WTC11 (cell line): ENCODE results near the gene PLPP1. TPM values are rescaled to one million over a fixed set of nuclear protein-coding genes. Genes with fewer than 3 reads are reported as not detected.

Experiments
- ATAC-seq: fragments of 200-7000 bp; cut with Tn5 transposase; 2 replicates; pipeline ENCODE4 v1.10.0; 2021; ENCODE audit warnings: mild to moderate bottlenecking, moderate library complexity
- CTCF ChIA-PET: fragments of 300-600 bp; sonication (Branson Sonifier 250); formaldehyde crosslinking; loops from one replicate; lab custom pipeline; 2021; ENCODE audit warnings: antibody characterized with exemption; lab: Charles Lee
- POLR2A ChIA-PET: fragments of 350-600 bp; sonication (Branson Sonifier 250); formaldehyde crosslinking; loops from one replicate; lab custom pipeline; 2021; ENCODE audit warnings: antibody characterized with exemption; lab: Charles Lee
- DNase-seq: peaks from one replicate; pipeline ENCODE4 v3.0.0; 2021; ENCODE audit warnings: low spot score
- H3K27ac Mint-ChIP-seq: 2 replicates; pipeline ENCODE4 v1.8.0; 2021; ENCODE audit warnings: mixed read lengths
- H3K27me3 Mint-ChIP-seq: 2 replicates; pipeline ENCODE4 v1.8.0; 2021; ENCODE audit warnings: low read depth, mild to moderate bottlenecking, moderate library complexity, mixed read lengths
- H3K36me3 Mint-ChIP-seq: 2 replicates; pipeline ENCODE4 v1.8.0; 2021; ENCODE audit warnings: mixed read lengths
- H3K4me1 Mint-ChIP-seq: 2 replicates; pipeline ENCODE4 v1.8.0; 2022; ENCODE audit warnings: mixed read lengths
- H3K4me3 Mint-ChIP-seq: 2 replicates; pipeline ENCODE4 v1.8.0; 2021; ENCODE audit warnings: mild to moderate bottlenecking, moderate library complexity, mixed read lengths
- H3K9me3 Mint-ChIP-seq: 2 replicates; pipeline ENCODE4 v1.8.0; 2021; ENCODE audit warnings: mixed read lengths
- ATF1 ChIP-seq: sonication (generic); formaldehyde crosslinking; IDR thresholded peaks from 2 replicates; pipeline ENCODE4 v1.8.1; 2023; ENCODE audit warnings: mild to moderate bottlenecking, moderate library complexity, missing genetic modification reagents
- EMX1 ChIP-seq: fragments of 250-450 bp; sonication (Bioruptor Pico); IDR thresholded peaks from 2 replicates; pipeline ENCODE4 v1.8.0; 2021; ENCODE audit warnings: mild to moderate bottlenecking
- ETV6 ChIP-seq: sonication (generic); formaldehyde crosslinking; IDR thresholded peaks from 2 replicates; pipeline ENCODE4 v1.8.1; 2022; ENCODE audit warnings: mild to moderate bottlenecking, missing genetic modification reagents
- FOXK1 ChIP-seq: sonication (generic); formaldehyde crosslinking; IDR thresholded peaks from 2 replicates; pipeline ENCODE4 v1.8.0; 2022; ENCODE audit warnings: mild to moderate bottlenecking, moderate library complexity, missing genetic modification reagents
- GABPB1 ChIP-seq: sonication (generic); formaldehyde crosslinking; IDR thresholded peaks from 2 replicates; pipeline ENCODE4 v1.8.1; 2023; ENCODE audit warnings: mild to moderate bottlenecking, missing genetic modification reagents
- OVOL2 ChIP-seq: fragments of 250-450 bp; sonication (Bioruptor Pico); IDR thresholded peaks from 2 replicates; pipeline ENCODE4 v1.9.0; 2021; ENCODE audit warnings: mild to moderate bottlenecking, borderline replicate concordance
- PRRX2 ChIP-seq: fragments of 250-450 bp; sonication (Bioruptor Pico); IDR thresholded peaks from 2 replicates; pipeline ENCODE4 v1.8.0; 2021; ENCODE audit warnings: mild to moderate bottlenecking
- RELA ChIP-seq: sonication (generic); formaldehyde crosslinking; IDR thresholded peaks from 2 replicates; pipeline ENCODE4 v1.8.1; 2022; ENCODE audit warnings: missing genetic modification reagents, mild to moderate bottlenecking, borderline replicate concordance
- RORB ChIP-seq: fragments of 250-450 bp; sonication (Bioruptor Pico); IDR thresholded peaks from 2 replicates; pipeline ENCODE4 v1.9.0; 2021; ENCODE audit warnings: mild to moderate bottlenecking
- SMAD4 ChIP-seq: sonication (generic); formaldehyde crosslinking; IDR thresholded peaks from 2 replicates; pipeline ENCODE4 v1.8.0; 2022; ENCODE audit warnings: mild to moderate bottlenecking, missing genetic modification reagents
- SOX15 ChIP-seq: fragments of 250-450 bp; sonication (Bioruptor Pico); IDR thresholded peaks from 2 replicates; pipeline ENCODE4 v1.9.0; 2021; ENCODE audit warnings: mild to moderate bottlenecking
- TEAD4 ChIP-seq: sonication (generic); formaldehyde crosslinking; IDR thresholded peaks from 2 replicates; pipeline ENCODE4 v1.8.0; 2022; ENCODE audit warnings: mild to moderate bottlenecking, missing genetic modification reagents
- ZNF232 ChIP-seq: sonication (generic); formaldehyde crosslinking; IDR thresholded peaks from 2 replicates; pipeline ENCODE4 v1.8.0; 2022; ENCODE audit warnings: mild to moderate bottlenecking, missing genetic modification reagents
- total RNA-seq: library from RNA; stranded (reverse); gene quantifications from 3 replicates; pipeline ENCODE4 v1.2.3, GENCODE V29; 2021
- TF ChIP-seq, protein P1 (sequence below): sonication (generic); formaldehyde crosslinking; IDR thresholded peaks from 2 replicates; pipeline ENCODE4 v1.8.0; 2023; ENCODE audit warnings: mild to moderate bottlenecking, missing genetic modification reagents
- TF ChIP-seq, protein P2 (sequence below): sonication (generic); formaldehyde crosslinking; IDR thresholded peaks from 2 replicates; pipeline ENCODE4 v1.8.0; 2022; ENCODE audit warnings: mild to moderate bottlenecking, missing genetic modification reagents
- TF ChIP-seq, protein P3 (sequence below): sonication (generic); formaldehyde crosslinking; IDR thresholded peaks from 2 replicates; pipeline ENCODE4 v1.8.1; 2022; ENCODE audit warnings: low read depth, missing genetic modification reagents, borderline replicate concordance
- TF ChIP-seq, protein P4 (sequence below): sonication (generic); formaldehyde crosslinking; IDR thresholded peaks from 2 replicates; pipeline ENCODE4 v1.8.1; 2023; ENCODE audit warnings: mild to moderate bottlenecking, missing genetic modification reagents, borderline replicate concordance
- TF ChIP-seq, protein P5 (sequence below): sonication (generic); formaldehyde crosslinking; IDR thresholded peaks from 2 replicates; pipeline ENCODE4 v1.8.0; 2022; ENCODE audit warnings: missing genetic modification reagents
- TF ChIP-seq, protein P6 (sequence below): sonication (generic); formaldehyde crosslinking; IDR thresholded peaks from 2 replicates; pipeline ENCODE4 v1.8.1; 2023; ENCODE audit warnings: mild to moderate bottlenecking, missing genetic modification reagents
- TF ChIP-seq, protein P7 (sequence below): fragments of 200-600 bp; IDR thresholded peaks from 2 replicates; pipeline ENCODE4 v1.8.0; 2022; ENCODE audit warnings: antibody characterized with exemption

Gene PLPP1
- total RNA-seq, 1 experiment from 2014 or later = 43.2 TPM

DNA sequence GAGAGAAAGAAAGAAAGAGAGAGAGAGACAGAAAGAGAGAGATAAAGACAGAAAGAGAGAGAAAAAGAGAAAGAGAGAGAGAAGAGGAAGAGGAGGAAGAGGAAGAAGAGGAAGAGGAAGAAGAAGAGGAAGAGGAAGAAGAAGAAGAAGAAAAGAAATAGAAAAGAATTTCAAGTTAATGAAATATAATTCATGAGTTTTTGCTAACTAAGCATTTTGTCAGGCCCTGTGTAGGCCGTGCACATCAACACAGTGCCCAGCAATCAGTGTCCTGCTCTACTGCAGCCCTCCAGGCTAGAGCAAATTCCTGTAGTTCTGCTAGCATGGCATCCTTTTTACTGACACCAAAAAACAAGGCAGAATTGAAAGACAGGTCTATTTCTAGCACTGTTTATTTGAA is 62.1 kb downstream of the PLPP1 start:
- CTCF ChIA-PET = no interaction called here
- 0 out of 2 replicates have a peak, but pooled peaks have one; percentile 35 for ATAC-seq
- Mint-ChIP-seq H3K27ac (peak overlapping the region; percentile 80), H3K27me3 (no peaks in the 10 kb centered on the region), H3K36me3 (peaks cover 4% of the 10 kb centered on the region; the same call in 1 of the 2 replicates), H3K4me1 (peaks cover 30% of the 10 kb centered on the region), H3K9me3 (no peaks in the 10 kb centered on the region), H3K4me3 (no peak overlapping the region)
- POLR2A ChIA-PET = no interaction called here
- no peak for DNase-seq
- TF ChIP-seq, protein P1, sequence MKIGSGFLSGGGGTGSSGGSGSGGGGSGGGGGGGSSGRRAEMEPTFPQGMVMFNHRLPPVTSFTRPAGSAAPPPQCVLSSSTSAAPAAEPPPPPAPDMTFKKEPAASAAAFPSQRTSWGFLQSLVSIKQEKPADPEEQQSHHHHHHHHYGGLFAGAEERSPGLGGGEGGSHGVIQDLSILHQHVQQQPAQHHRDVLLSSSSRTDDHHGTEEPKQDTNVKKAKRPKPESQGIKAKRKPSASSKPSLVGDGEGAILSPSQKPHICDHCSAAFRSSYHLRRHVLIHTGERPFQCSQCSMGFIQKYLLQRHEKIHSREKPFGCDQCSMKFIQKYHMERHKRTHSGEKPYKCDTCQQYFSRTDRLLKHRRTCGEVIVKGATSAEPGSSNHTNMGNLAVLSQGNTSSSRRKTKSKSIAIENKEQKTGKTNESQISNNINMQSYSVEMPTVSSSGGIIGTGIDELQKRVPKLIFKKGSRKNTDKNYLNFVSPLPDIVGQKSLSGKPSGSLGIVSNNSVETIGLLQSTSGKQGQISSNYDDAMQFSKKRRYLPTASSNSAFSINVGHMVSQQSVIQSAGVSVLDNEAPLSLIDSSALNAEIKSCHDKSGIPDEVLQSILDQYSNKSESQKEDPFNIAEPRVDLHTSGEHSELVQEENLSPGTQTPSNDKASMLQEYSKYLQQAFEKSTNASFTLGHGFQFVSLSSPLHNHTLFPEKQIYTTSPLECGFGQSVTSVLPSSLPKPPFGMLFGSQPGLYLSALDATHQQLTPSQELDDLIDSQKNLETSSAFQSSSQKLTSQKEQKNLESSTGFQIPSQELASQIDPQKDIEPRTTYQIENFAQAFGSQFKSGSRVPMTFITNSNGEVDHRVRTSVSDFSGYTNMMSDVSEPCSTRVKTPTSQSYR = no peak

DNA sequence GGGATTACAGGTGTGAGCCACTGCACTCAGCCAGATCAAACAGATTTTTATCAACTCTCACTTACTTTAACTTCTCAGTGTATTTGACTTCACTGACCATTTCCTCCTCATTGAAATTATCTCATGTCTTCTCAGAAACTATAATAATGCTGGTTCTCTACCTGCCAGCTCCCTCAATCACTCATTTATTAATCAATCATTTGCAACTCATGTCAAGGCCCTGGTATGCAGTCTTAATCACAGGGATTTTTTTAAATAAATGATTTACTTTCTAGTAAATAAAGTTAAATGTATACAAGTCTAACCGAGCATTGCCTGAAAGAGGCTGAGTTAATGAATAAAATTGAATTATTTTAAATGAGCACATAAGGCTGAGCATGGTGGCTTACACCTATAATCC is 63.3 kb downstream of the PLPP1 start:
- DNase-seq (no peak), ATAC-seq (no peak)
- Mint-ChIP-seq H3K4me3 (no peak overlapping the region), H3K27ac (peak overlapping the region; percentile 86; the same call in 1 of the 2 replicates), H3K27me3 (no peaks in the 10 kb centered on the region), H3K9me3 (no peaks in the 10 kb centered on the region), H3K36me3 (peaks cover 7% of the 10 kb centered on the region), H3K4me1 (peaks cover 26% of the 10 kb centered on the region)
- TF ChIP-seq RORB (CRISPR knock-in tag) = no peak
- no peak for TF ChIP-seq FOXK1
- TF ChIP-seq OVOL2 (CRISPR knock-in tag) = no peak
- TF ChIP-seq, protein P2, sequence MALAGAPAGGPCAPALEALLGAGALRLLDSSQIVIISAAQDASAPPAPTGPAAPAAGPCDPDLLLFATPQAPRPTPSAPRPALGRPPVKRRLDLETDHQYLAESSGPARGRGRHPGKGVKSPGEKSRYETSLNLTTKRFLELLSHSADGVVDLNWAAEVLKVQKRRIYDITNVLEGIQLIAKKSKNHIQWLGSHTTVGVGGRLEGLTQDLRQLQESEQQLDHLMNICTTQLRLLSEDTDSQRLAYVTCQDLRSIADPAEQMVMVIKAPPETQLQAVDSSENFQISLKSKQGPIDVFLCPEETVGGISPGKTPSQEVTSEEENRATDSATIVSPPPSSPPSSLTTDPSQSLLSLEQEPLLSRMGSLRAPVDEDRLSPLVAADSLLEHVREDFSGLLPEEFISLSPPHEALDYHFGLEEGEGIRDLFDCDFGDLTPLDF (CRISPR knock-in tag) = no peak
- TF ChIP-seq, protein P3, sequence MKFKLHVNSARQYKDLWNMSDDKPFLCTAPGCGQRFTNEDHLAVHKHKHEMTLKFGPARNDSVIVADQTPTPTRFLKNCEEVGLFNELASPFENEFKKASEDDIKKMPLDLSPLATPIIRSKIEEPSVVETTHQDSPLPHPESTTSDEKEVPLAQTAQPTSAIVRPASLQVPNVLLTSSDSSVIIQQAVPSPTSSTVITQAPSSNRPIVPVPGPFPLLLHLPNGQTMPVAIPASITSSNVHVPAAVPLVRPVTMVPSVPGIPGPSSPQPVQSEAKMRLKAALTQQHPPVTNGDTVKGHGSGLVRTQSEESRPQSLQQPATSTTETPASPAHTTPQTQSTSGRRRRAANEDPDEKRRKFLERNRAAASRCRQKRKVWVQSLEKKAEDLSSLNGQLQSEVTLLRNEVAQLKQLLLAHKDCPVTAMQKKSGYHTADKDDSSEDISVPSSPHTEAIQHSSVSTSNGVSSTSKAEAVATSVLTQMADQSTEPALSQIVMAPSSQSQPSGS (CRISPR knock-in tag) = no peak
- no peak for TF ChIP-seq RELA (CRISPR knock-in tag)
- TF ChIP-seq, protein P4, sequence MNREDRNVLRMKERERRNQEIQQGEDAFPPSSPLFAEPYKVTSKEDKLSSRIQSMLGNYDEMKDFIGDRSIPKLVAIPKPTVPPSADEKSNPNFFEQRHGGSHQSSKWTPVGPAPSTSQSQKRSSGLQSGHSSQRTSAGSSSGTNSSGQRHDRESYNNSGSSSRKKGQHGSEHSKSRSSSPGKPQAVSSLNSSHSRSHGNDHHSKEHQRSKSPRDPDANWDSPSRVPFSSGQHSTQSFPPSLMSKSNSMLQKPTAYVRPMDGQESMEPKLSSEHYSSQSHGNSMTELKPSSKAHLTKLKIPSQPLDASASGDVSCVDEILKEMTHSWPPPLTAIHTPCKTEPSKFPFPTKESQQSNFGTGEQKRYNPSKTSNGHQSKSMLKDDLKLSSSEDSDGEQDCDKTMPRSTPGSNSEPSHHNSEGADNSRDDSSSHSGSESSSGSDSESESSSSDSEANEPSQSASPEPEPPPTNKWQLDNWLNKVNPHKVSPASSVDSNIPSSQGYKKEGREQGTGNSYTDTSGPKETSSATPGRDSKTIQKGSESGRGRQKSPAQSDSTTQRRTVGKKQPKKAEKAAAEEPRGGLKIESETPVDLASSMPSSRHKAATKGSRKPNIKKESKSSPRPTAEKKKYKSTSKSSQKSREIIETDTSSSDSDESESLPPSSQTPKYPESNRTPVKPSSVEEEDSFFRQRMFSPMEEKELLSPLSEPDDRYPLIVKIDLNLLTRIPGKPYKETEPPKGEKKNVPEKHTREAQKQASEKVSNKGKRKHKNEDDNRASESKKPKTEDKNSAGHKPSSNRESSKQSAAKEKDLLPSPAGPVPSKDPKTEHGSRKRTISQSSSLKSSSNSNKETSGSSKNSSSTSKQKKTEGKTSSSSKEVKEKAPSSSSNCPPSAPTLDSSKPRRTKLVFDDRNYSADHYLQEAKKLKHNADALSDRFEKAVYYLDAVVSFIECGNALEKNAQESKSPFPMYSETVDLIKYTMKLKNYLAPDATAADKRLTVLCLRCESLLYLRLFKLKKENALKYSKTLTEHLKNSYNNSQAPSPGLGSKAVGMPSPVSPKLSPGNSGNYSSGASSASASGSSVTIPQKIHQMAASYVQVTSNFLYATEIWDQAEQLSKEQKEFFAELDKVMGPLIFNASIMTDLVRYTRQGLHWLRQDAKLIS (CRISPR knock-in tag) = no peak
- TF ChIP-seq EMX1 (CRISPR knock-in tag) = no peak
- TF ChIP-seq, protein P5, sequence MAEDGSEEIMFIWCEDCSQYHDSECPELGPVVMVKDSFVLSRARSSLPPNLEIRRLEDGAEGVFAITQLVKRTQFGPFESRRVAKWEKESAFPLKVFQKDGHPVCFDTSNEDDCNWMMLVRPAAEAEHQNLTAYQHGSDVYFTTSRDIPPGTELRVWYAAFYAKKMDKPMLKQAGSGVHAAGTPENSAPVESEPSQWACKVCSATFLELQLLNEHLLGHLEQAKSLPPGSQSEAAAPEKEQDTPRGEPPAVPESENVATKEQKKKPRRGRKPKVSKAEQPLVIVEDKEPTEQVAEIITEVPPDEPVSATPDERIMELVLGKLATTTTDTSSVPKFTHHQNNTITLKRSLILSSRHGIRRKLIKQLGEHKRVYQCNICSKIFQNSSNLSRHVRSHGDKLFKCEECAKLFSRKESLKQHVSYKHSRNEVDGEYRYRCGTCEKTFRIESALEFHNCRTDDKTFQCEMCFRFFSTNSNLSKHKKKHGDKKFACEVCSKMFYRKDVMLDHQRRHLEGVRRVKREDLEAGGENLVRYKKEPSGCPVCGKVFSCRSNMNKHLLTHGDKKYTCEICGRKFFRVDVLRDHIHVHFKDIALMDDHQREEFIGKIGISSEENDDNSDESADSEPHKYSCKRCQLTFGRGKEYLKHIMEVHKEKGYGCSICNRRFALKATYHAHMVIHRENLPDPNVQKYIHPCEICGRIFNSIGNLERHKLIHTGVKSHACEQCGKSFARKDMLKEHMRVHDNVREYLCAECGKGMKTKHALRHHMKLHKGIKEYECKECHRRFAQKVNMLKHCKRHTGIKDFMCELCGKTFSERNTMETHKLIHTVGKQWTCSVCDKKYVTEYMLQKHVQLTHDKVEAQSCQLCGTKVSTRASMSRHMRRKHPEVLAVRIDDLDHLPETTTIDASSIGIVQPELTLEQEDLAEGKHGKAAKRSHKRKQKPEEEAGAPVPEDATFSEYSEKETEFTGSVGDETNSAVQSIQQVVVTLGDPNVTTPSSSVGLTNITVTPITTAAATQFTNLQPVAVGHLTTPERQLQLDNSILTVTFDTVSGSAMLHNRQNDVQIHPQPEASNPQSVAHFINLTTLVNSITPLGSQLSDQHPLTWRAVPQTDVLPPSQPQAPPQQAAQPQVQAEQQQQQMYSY (CRISPR knock-in tag) = no peak
- TF ChIP-seq, protein P6, sequence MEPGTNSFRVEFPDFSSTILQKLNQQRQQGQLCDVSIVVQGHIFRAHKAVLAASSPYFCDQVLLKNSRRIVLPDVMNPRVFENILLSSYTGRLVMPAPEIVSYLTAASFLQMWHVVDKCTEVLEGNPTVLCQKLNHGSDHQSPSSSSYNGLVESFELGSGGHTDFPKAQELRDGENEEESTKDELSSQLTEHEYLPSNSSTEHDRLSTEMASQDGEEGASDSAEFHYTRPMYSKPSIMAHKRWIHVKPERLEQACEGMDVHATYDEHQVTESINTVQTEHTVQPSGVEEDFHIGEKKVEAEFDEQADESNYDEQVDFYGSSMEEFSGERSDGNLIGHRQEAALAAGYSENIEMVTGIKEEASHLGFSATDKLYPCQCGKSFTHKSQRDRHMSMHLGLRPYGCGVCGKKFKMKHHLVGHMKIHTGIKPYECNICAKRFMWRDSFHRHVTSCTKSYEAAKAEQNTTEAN (CRISPR knock-in tag) = no peak
- TF ChIP-seq SMAD4 (CRISPR knock-in tag) = no peak
- TF ChIP-seq, protein P7, sequence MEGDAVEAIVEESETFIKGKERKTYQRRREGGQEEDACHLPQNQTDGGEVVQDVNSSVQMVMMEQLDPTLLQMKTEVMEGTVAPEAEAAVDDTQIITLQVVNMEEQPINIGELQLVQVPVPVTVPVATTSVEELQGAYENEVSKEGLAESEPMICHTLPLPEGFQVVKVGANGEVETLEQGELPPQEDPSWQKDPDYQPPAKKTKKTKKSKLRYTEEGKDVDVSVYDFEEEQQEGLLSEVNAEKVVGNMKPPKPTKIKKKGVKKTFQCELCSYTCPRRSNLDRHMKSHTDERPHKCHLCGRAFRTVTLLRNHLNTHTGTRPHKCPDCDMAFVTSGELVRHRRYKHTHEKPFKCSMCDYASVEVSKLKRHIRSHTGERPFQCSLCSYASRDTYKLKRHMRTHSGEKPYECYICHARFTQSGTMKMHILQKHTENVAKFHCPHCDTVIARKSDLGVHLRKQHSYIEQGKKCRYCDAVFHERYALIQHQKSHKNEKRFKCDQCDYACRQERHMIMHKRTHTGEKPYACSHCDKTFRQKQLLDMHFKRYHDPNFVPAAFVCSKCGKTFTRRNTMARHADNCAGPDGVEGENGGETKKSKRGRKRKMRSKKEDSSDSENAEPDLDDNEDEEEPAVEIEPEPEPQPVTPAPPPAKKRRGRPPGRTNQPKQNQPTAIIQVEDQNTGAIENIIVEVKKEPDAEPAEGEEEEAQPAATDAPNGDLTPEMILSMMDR = no peak
- TF ChIP-seq PRRX2 (CRISPR knock-in tag) = no peak
- no peak for TF ChIP-seq GABPB1
- TF ChIP-seq ZNF232 = no peak
- no peak for TF ChIP-seq ETV6 (CRISPR knock-in tag)
- no peak for TF ChIP-seq SOX15 (CRISPR knock-in tag)
- TF ChIP-seq TEAD4 (CRISPR knock-in tag) = no peak
- TF ChIP-seq ATF1 (CRISPR knock-in tag) = no peak
- TF ChIP-seq, all 79 proteins: peak for 0
- CTCF ChIA-PET = no interaction called here
- POLR2A ChIA-PET = no interaction called here
